PFSK-1 (cell line): ENCODE measurements around the gene SLC41A3.

Experiments
- FOXP2 ChIP-seq: optimal IDR thresholded peaks from 2 replicates; pipeline ENCODE3; 2011; ENCODE audit warnings: borderline replicate concordance, control low read depth, inconsistent platforms; ENCODE audit not compliant: insufficient read depth; ENCODE audit errors: extremely low read length, extremely low read depth
- POLR2AphosphoS5 ChIP-seq: IDR thresholded peaks from 2 replicates; pipeline ENCODE4 v1.6.1; 2012; ENCODE audit warnings: low read depth, mild to moderate bottlenecking, control low read depth, low read length, moderate library complexity
- SIN3A ChIP-seq: IDR thresholded peaks from 2 replicates; pipeline ENCODE4 v1.6.1; 2012; ENCODE audit warnings: mild to moderate bottlenecking, low read length, moderate library complexity, borderline replicate concordance; ENCODE audit not compliant: insufficient read depth
- TAF1 ChIP-seq: IDR thresholded peaks from 2 replicates; pipeline ENCODE4 v1.6.1; 2012; ENCODE audit warnings: low read length, control low read depth, borderline replicate concordance; ENCODE audit not compliant: insufficient read depth
- TF ChIP-seq, protein P1 (sequence below), 2 experiments: IDR thresholded peaks; 2 replicates each; pipeline versions ENCODE4 v1.6.1 to v1.8.0; 2011 to 2012; ENCODE audit warnings: low read depth in 2 of 2, low read length in 2 of 2, control low read depth in 1 of 2, inconsistent platforms in 1 of 2, mild to moderate bottlenecking in 1 of 2, moderate library complexity in 1 of 2; ENCODE audit not compliant: insufficient read depth in 1 of 2

The SLC41A3 gene

DNA sequence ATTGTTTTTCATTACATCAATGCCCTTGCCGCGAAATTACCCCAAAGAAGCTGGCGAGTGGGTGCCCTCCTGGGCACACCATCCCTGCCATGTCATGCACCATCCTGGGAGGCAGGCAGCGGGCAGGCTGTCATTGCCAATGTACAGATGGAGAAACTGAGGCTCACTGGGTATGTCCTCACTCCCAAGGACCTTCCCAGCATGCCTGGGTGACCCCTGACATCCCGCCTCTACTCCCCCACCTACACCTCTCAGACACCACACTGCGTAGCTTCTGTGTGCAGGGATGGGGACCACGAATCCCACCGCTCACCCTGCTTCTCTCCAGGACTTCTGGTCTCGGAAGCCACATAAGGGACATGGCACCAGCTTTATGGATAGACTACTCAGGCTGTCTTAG, 41.0 kb upstream of the SLC41A3 start:
- TF ChIP-seq TAF1 (no peak), POLR2AphosphoS5 (no peak), SIN3A (no peak), FOXP2 (no peak)
- TF ChIP-seq, protein P1, sequence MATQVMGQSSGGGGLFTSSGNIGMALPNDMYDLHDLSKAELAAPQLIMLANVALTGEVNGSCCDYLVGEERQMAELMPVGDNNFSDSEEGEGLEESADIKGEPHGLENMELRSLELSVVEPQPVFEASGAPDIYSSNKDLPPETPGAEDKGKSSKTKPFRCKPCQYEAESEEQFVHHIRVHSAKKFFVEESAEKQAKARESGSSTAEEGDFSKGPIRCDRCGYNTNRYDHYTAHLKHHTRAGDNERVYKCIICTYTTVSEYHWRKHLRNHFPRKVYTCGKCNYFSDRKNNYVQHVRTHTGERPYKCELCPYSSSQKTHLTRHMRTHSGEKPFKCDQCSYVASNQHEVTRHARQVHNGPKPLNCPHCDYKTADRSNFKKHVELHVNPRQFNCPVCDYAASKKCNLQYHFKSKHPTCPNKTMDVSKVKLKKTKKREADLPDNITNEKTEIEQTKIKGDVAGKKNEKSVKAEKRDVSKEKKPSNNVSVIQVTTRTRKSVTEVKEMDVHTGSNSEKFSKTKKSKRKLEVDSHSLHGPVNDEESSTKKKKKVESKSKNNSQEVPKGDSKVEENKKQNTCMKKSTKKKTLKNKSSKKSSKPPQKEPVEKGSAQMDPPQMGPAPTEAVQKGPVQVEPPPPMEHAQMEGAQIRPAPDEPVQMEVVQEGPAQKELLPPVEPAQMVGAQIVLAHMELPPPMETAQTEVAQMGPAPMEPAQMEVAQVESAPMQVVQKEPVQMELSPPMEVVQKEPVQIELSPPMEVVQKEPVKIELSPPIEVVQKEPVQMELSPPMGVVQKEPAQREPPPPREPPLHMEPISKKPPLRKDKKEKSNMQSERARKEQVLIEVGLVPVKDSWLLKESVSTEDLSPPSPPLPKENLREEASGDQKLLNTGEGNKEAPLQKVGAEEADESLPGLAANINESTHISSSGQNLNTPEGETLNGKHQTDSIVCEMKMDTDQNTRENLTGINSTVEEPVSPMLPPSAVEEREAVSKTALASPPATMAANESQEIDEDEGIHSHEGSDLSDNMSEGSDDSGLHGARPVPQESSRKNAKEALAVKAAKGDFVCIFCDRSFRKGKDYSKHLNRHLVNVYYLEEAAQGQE (IDR thresholded peaks at IDR 0.05; ENCODE audit: insufficient read depth in 1 of 2, low read depth in 2 of 2, low read length in 2 of 2), result no peak

DNA sequence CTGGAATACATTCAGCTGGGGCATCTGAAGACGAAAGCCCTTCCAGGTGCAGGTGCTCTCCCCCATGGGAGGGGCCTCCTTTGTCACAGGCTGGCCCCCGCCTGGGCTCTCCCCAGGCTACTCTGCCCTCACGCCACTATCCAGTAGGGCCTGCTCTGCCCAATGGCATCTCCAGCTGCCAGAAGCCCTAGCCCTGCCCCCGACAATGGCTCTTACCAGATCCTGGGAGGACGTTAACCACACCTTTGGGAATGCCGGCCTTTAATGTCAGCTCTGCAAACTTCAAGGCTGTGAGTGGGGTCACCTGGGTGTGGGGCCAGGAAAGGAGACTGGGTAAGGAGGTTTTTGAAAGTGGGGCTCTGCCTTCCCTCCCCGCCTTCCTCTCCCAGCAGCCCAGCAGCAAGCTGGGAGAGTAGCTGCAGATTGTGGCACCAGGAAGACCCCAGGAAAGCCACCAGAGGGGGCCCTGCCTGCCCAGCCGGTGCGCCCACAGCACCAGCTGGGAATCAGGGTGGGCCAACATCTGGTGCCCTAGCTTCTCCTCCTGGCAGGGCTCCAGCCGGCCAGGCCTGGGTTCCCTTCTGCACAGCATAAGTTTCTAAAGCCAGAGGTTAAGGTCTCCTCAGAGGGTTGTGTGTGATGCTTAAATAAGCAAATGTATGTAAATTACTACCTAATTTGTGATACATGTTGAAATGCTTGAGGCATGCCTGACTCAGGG, 40.4 kb upstream of the SLC41A3 start:
- TF ChIP-seq, protein P1 (IDR thresholded peaks at IDR 0.05; ENCODE audit: insufficient read depth in 1 of 2, low read depth in 2 of 2, low read length in 2 of 2), result no peak
- TF ChIP-seq SIN3A (no peak), FOXP2 (no peak), POLR2AphosphoS5 (no peak), TAF1 (no peak)

DNA sequence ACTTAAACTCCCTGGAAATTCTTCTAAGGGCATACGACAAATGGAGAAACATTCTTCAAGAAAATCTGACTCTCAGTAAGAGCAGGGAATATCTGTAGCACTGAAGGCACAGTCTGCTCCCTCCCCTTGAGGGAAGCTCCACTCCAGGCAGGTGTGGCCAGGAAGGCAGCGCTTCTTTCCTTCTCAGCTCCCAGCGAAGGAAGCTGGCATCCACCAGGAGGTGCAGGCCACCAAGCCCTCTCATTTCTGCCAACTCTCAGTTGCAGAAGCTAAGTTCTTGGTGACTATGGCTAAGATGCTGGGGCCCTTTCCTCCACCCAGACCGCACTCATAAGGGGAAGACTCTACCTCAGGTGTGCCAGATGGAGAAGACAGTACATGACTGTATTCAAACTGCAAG, 37.7 kb upstream of the SLC41A3 start:
- no peak for TF ChIP-seq POLR2AphosphoS5
- no peak for TF ChIP-seq SIN3A
- TF ChIP-seq, protein P1 (IDR thresholded peaks at IDR 0.05; ENCODE audit: insufficient read depth in 1 of 2, low read depth in 2 of 2, low read length in 2 of 2), result no peak
- TF ChIP-seq TAF1, result no peak
- no peak for TF ChIP-seq FOXP2

DNA sequence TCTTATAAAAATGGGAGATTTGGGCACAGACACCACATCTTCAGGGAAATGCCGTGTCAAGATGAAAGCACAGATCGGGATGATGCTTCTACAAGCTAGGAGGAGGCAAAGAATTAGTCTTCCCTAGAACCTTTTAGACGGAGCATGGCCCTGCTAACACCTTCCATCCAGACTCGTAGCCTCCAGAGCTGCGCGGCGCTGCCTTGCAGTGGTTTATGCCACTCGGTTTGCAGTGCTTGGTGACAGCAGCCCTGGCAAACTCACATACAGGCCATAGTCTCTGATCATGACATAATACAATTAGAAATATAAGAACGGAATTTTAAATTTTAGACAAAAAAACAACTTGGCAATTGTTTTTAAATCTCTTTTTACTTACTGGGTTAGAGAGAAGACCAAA, 37.1 kb upstream of the SLC41A3 start:
- TF ChIP-seq, protein P1 (IDR thresholded peaks at IDR 0.05; ENCODE audit: insufficient read depth in 1 of 2, low read depth in 2 of 2, low read length in 2 of 2), result no peak
- no peak for TF ChIP-seq POLR2AphosphoS5
- no peak for TF ChIP-seq SIN3A
- no peak for TF ChIP-seq FOXP2
- TF ChIP-seq TAF1, result no peak

DNA sequence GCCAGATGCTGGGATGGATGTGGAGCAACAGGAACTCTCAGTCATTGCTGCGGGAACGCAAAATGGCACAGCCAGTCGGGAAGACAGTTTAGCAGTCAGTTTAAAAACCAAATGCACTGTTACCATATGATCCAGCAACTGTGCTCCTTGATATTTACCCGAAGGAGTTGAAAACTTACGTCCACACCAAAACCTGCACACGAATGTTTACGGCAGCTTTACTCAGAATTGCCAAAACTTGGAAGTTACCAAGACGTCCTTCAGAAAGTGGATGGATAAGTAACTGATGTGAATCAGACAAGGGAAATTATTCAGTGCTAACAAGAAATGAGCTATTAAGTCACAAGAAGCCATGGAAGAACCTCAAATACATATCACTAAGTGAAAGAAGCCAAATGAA, 36.1 kb upstream of the SLC41A3 start:
- TF ChIP-seq FOXP2 (no peak), SIN3A (no peak), TAF1 (no peak), POLR2AphosphoS5 (no peak)
- TF ChIP-seq, protein P1 (IDR thresholded peaks at IDR 0.05; ENCODE audit: insufficient read depth in 1 of 2, low read depth in 2 of 2, low read length in 2 of 2), result no peak
